ENCODE data around the gene MTF2.

GRCh38 chr1:93031711-93032110 lies 47.4 kb upstream of the MTF2 start:
- TF ChIP-seq, protein P1, sequence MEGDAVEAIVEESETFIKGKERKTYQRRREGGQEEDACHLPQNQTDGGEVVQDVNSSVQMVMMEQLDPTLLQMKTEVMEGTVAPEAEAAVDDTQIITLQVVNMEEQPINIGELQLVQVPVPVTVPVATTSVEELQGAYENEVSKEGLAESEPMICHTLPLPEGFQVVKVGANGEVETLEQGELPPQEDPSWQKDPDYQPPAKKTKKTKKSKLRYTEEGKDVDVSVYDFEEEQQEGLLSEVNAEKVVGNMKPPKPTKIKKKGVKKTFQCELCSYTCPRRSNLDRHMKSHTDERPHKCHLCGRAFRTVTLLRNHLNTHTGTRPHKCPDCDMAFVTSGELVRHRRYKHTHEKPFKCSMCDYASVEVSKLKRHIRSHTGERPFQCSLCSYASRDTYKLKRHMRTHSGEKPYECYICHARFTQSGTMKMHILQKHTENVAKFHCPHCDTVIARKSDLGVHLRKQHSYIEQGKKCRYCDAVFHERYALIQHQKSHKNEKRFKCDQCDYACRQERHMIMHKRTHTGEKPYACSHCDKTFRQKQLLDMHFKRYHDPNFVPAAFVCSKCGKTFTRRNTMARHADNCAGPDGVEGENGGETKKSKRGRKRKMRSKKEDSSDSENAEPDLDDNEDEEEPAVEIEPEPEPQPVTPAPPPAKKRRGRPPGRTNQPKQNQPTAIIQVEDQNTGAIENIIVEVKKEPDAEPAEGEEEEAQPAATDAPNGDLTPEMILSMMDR (IDR thresholded peaks at IDR 0.05; ENCODE audit: low read depth, low read length) = no peak
- no peak for TF ChIP-seq POLR2A (IDR thresholded peaks at IDR 0.05; ENCODE audit: extremely low read depth, insufficient read length)
- TF ChIP-seq MYC (IDR thresholded peaks at IDR 0.05; ENCODE audit: low read depth, low read length) = no peak

Measured in NB4 (cell line).